ENCODE measurements around the gene SP5. TPM values are rescaled to one million over a fixed set of nuclear protein-coding genes. Genes with fewer than 3 reads are reported as not detected.
"Not testable (repeated sequence)": the region's sequence is repeated elsewhere in the genome, so short reads cannot be mapped to it uniquely, and the experiment has no call there.

SP5 gene
- total and polyA plus RNA-seq, 5 donors: 0.94 TPM; not detected in 4

DNA sequence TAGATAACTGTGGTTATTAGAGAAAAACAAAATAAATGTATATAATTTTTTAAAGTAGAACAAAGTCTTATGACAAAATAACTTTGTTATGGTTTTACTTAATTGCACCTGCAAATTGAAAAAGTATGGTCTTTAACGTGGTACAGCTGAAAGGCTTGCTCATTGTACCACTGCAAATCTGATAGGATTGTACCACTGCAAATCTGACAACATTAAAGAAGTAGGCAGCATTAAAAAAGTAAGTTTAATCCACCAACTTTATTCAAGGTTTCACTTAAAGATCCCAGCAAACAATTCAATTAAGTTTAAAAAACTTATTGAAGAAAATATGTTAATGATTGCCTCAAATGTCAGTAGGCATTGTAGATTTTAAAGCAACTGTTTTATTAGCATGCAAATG lies 4.7 kb downstream of the SP5 start:
- 56% methylated on average over 1 of the region's 1 CpG for WGBS
- H3K4me1 ChIP-seq (ENCODE audit: control insufficient read depth, insufficient read depth, low read length): peaks cover 3% of the 10 kb centered on the region
- intact Hi-C loops (cut with DNase I): loop anchor here in 1 of 4 donors (10.0 kb wide), 1 partner anchor 215 kb away; no protein-coding TSS in a partner anchor
- no peak overlapping the region for H3K27ac ChIP-seq (ENCODE audit: low read length)
- no peak for DNase-seq
- no peaks in the 10 kb centered on the region for H3K9me3 ChIP-seq (ENCODE audit: control insufficient read depth, low read length)
- no peak for ATAC-seq
- no peaks in the 10 kb centered on the region for H3K27me3 ChIP-seq (ENCODE audit: control insufficient read depth, insufficient read depth)
- H3K4me3 ChIP-seq (ENCODE audit: low read length): no peak overlapping the region

DNA sequence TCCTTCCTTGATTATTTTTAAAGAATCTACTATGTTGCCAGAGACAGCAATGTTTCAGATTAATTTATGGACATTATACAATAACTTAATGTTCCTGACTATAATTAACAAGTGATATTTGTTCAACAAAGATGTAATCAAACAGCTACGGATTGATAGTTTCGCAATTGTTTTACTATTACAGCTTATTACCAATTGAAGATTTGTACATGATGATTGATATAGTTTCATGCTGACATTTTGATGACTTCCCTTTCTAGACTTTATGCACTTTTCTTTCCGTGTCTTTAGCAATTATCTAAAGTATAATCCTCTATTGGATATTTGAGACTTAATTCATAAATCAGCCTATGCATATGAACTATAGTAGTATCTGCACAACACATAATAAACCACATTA lies 6.5 kb downstream of the SP5 start:
- DNase-seq (no peak), ATAC-seq (no peak)
- 86% methylated on average over 3 of the region's 3 CpGs for WGBS
- no peaks in the 10 kb centered on the region for H3K27me3 ChIP-seq (ENCODE audit: control insufficient read depth, insufficient read depth)
- no peak overlapping the region for H3K27ac ChIP-seq (ENCODE audit: low read length)
- H3K4me1 ChIP-seq (ENCODE audit: control insufficient read depth, insufficient read depth, low read length): no peaks in the 10 kb centered on the region
- no peak overlapping the region for H3K4me3 ChIP-seq (ENCODE audit: low read length)
- no peaks in the 10 kb centered on the region for H3K9me3 ChIP-seq (ENCODE audit: control insufficient read depth, low read length)
- intact Hi-C loops (cut with DNase I): no loop called here

DNA sequence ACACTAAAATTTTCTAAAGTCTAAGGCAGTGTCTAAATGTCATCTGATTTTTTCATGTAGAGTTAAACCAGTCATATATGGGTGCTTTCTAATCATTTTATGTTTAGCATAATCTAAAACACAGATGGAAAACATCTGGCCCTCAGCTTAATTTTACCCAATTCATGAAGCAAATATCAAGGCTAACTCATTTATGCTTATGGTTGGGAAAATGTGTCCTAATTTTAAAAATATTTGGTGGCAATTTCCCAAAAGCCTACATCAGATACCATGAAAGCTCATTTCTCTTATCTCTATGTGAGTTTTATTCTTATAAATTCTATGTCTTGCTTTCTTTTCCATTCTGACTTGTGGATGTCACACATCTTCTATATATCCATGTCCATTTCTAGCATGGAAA lies 7.2 kb downstream of the SP5 start:
- no peak overlapping the region for H3K4me3 ChIP-seq (ENCODE audit: low read length)
- ATAC-seq (no peak), DNase-seq (no peak)
- intact Hi-C loops (cut with DNase I): no loop called here
- H3K27ac ChIP-seq (ENCODE audit: low read length): no peak overlapping the region
- no peaks in the 10 kb centered on the region for H3K4me1 ChIP-seq (ENCODE audit: control insufficient read depth, insufficient read depth, low read length)
- H3K9me3 ChIP-seq (ENCODE audit: control insufficient read depth, low read length): no peaks in the 10 kb centered on the region
- no peaks in the 10 kb centered on the region for H3K27me3 ChIP-seq (ENCODE audit: control insufficient read depth, insufficient read depth)

DNA sequence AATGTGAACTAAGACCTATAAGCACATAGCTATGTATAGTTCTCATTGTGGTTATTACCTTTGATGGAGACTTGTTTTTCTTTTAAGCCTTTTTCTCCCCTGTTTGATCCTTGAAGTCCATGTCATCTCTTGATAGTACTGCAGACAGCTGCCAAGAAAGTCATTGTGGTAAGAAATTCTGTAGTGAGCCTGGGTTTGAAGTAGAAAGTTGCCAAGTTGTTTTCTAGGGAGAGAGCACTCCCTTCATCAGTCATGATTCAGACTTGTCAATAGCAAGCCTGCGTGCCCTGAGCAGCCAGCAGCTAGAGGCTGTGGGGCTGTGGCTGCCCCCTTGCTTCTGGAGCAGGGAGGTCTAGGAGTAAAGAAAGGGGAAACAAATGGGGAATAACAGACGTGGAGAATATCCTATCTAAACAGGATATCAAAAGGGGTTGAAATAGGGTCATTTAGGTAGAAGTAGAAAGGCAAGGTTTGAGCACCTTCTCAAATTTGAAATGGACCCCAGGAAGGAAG lies 8.4 kb downstream of the SP5 start:
- H3K4me3 ChIP-seq (ENCODE audit: low read length): no peak overlapping the region
- H3K9me3 ChIP-seq (ENCODE audit: control insufficient read depth, low read length): peaks cover 1% of the 10 kb centered on the region
- WGBS: 52% methylated on average over 2 of the region's 2 CpGs
- no peak overlapping the region for H3K27ac ChIP-seq (ENCODE audit: low read length)
- intact Hi-C loops (cut with DNase I): no loop called here
- H3K4me1 ChIP-seq (ENCODE audit: control insufficient read depth, insufficient read depth, low read length): no peaks in the 10 kb centered on the region
- DNase-seq (no peak), ATAC-seq (no peak)
- H3K27me3 ChIP-seq (ENCODE audit: control insufficient read depth, insufficient read depth): no peaks in the 10 kb centered on the region

DNA sequence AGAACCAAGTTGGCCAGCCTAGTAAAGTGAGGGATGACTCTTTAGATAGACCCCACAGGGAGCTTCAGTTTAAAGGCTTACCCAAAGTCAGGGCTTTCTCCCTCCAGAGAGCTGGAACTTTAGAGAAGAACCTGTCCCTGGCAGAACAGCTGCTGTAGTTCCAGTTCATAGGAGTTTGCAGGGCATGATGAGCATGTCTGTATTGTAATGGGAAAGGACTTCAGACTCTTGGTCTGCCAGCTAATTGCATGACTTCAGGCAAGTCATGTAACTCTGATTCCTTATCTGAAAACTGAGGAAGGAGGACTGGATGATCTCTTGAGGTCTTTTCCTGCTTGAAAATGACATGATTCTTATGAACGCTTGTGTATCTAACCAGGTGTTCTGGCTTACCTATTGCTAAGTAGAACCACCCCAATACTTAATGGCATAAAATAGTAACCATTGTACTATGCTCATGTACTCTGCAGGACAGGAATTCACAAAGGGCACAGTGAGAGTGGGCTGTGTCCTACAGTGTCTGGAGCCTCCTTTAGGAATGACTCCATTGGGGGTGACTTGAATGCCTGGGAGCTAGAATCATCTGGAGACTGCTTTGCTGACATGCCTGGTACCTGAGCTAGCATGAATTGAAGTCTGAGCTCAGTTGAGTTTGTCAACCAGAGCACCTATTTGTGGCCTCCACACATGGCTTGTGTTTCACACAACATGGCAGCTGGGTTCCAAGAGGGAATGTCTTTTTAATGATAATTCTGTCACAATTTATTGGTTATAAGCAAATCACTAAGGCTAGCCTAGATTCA lies 18.9 kb downstream of the SP5 start:
- Histone ChIP-seq H3K4me1 (ENCODE audit: control insufficient read depth, insufficient read depth, low read length) (no peaks in the 10 kb centered on the region), H3K4me3 (ENCODE audit: low read length) (no peak overlapping the region), H3K9me3 (ENCODE audit: control insufficient read depth, low read length) (no peaks in the 10 kb centered on the region), H3K27ac (ENCODE audit: low read length) (no peak overlapping the region), H3K27me3 (ENCODE audit: control insufficient read depth, insufficient read depth) (no peaks in the 10 kb centered on the region)
- WGBS: 0% methylated on average over 1 of the region's 1 CpG
- intact Hi-C loops (cut with DNase I): no loop called here
- DNase-seq (no peak), ATAC-seq (no peak)

DNA sequence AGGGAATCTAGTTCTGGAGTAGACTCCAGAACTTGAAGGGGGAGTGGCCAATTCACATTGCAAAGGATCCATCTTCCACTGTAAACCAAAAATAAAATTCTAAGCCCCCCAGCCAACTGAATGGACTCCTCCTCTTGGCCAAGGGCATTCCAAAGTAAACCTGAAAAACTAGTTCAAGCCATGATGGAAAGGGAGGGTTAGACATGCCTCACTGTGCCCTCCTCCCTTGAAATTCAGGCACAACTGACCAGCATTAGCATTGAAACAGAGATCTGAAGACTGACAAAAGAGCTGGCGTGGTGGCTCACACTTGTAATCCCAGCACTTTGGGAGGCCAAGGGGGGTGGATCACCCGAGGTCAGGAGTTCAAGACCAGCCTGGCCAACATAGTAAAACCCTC lies 19.5 kb downstream of the SP5 start:
- WGBS: 70% methylated on average over 2 of the region's 2 CpGs
- ATAC-seq; H3K4me1 ChIP-seq (ENCODE audit: control insufficient read depth, insufficient read depth, low read length); H3K4me3 ChIP-seq (ENCODE audit: low read length); H3K27me3 ChIP-seq (ENCODE audit: control insufficient read depth, insufficient read depth); intact Hi-C loops (cut with DNase I); H3K9me3 ChIP-seq (ENCODE audit: control insufficient read depth, low read length); DNase-seq; H3K27ac ChIP-seq (ENCODE audit: low read length): not testable (repeated sequence)

DNA sequence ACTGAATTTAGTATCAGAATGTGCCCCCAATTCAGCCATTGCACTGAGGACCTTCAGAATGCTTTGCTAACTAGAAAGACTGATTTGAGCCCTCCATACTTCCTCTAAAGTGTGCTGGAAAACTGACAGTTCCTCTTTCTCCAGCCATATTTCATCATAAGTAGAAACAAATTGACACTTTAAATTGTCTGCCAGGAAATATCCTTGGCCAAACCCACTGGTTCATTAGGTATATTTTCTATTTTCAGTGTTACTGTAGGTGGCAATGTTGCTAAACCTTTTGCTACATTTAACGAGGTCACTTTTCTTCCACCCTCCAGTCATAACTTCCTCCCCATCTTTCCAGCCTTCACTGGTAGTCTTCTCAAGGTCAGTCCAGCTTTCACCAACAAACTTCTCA lies 21.5 kb downstream of the SP5 start:
- WGBS: 53% methylated on average over 1 of the region's 1 CpG
- Histone ChIP-seq H3K27me3 (ENCODE audit: control insufficient read depth, insufficient read depth) (no peaks in the 10 kb centered on the region), H3K27ac (ENCODE audit: low read length) (no peak overlapping the region), H3K4me1 (ENCODE audit: control insufficient read depth, insufficient read depth, low read length) (no peaks in the 10 kb centered on the region), H3K9me3 (ENCODE audit: control insufficient read depth, low read length) (no peaks in the 10 kb centered on the region), H3K4me3 (ENCODE audit: low read length) (no peak overlapping the region)
- ATAC-seq (no peak), DNase-seq (no peak)
- intact Hi-C loops (cut with DNase I): no loop called here

DNA sequence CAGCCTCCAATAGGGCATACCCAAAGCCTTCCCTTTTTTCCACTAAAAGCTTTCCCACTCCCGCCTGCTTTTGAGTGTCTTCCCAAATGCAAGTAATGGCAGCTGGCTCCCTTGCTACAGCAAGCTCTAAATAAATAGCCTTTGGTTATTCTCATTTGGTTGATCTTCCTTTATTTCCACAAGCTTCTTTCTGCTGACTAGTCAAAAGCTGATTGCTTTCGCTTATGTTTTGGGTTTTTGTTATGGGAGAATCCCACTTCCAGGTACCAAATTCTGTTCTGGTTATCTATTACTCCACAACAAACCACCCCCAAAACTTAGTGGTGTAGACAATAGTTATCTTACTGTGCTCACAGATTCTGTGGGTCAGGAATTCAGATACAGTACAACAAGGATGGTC lies 22.3 kb downstream of the SP5 start:
- H3K27ac ChIP-seq (ENCODE audit: low read length): no peak overlapping the region
- 92% methylated on average over 2 of the region's 2 CpGs for WGBS
- H3K4me3 ChIP-seq (ENCODE audit: low read length): no peak overlapping the region
- H3K27me3 ChIP-seq (ENCODE audit: control insufficient read depth, insufficient read depth): no peaks in the 10 kb centered on the region
- no peak for DNase-seq
- intact Hi-C loops (cut with DNase I): no loop called here
- no peak for ATAC-seq
- no peaks in the 10 kb centered on the region for H3K9me3 ChIP-seq (ENCODE audit: control insufficient read depth, low read length)
- no peaks in the 10 kb centered on the region for H3K4me1 ChIP-seq (ENCODE audit: control insufficient read depth, insufficient read depth, low read length)

DNA sequence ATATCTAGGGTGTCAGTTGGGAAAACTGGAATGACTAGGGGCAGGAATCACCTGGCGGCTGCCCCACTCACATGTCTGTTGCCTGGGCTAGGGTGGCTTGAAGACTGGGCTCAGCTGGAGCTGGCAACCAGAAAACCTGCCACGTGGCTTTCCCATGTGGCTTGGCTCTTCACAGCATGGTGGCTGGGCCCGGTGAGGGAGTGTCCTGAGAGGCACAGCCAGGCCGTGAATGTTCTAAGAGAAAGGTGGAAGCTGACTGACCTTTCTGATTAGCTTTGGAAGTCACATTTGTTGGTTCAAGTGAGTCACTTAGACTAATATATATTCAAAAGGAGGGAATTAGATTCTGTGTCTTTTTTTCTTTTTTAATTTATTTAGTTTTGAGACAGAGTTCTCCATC lies 22.7 kb downstream of the SP5 start:
- Histone ChIP-seq H3K27me3 (ENCODE audit: control insufficient read depth, insufficient read depth) (no peaks in the 10 kb centered on the region), H3K4me3 (ENCODE audit: low read length) (no peak overlapping the region), H3K9me3 (ENCODE audit: control insufficient read depth, low read length) (no peaks in the 10 kb centered on the region), H3K27ac (ENCODE audit: low read length) (no peak overlapping the region), H3K4me1 (ENCODE audit: control insufficient read depth, insufficient read depth, low read length) (no peaks in the 10 kb centered on the region)
- DNase-seq (no peak), ATAC-seq (no peak)
- intact Hi-C loops (cut with DNase I): no loop called here
- WGBS: 76% methylated on average over 4 of the region's 4 CpGs

DNA sequence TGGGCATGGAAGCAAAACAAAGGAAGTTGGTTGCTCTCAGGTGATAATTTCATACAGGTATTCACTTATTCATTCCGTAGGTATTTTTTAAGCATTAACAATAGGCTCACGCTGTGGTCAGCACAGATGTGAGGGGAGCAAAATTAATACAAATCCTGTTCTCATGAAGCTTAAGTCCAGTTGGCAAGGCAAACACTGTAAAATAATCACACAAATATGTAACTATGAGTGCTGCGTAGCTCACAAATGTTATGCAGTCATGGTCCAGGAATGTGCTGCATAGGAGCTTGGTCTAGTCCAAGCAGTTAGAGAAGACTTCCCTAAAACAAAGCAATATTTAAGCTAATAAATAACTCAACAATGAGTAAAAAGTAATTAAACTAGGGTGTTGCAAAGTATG lies 23.9 kb downstream of the SP5 start:
- Histone ChIP-seq H3K27ac (ENCODE audit: low read length) (no peak overlapping the region), H3K4me1 (ENCODE audit: control insufficient read depth, insufficient read depth, low read length) (no peaks in the 10 kb centered on the region), H3K4me3 (ENCODE audit: low read length) (no peak overlapping the region), H3K27me3 (ENCODE audit: control insufficient read depth, insufficient read depth) (no peaks in the 10 kb centered on the region), H3K9me3 (ENCODE audit: control insufficient read depth, low read length) (no peaks in the 10 kb centered on the region)
- 67% methylated on average over 3 of the region's 3 CpGs for WGBS
- DNase-seq: no peak
- no peak for ATAC-seq
- intact Hi-C loops (cut with DNase I): no loop called here

DNA sequence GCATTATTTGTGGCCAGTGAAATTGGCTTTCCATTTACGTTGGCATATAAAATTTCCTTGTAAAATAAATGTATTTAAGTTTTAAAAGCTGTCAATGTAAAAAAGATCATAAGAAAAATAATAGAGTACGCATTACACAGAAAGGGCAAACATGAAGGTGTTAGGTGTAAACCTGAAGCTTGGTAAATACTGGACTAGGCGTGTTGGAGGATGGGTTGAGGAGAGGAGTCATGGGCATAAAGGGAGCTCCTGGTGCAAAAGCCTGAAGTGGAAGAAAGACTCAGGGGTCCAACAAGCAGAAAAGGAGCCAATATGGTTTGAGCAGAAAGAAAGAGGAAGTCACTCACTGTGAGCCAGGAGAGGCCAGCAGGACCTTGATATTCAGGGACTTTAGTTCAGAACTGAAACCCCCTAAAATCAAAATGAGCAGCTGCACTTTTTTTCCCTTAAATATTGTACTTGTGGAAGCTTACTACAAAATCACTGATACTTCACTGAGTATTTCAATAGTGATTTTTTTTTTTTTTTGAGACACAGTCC lies 24.4 kb downstream of the SP5 start:
- WGBS: 86% methylated on average over 3 of the region's 3 CpGs
- intact Hi-C loops (cut with DNase I): no loop called here
- no peak for ATAC-seq

More for the DNA sequence above, 24.4 kb downstream of the SP5 start:
- H3K27me3 ChIP-seq (ENCODE audit: control insufficient read depth, insufficient read depth): no peaks in the 10 kb centered on the region
- H3K4me1 ChIP-seq (ENCODE audit: control insufficient read depth, insufficient read depth, low read length): no peaks in the 10 kb centered on the region
- no peaks in the 10 kb centered on the region for H3K9me3 ChIP-seq (ENCODE audit: control insufficient read depth, low read length)
- no peak for DNase-seq
- no peak overlapping the region for H3K27ac ChIP-seq (ENCODE audit: low read length)
- no peak overlapping the region for H3K4me3 ChIP-seq (ENCODE audit: low read length)
